Fibroblast of lung (primary cell): ENCODE results near the gene DENND11.

Experiments
- CTCF ChIP-seq, 2 donors: IDR thresholded peaks in 1 of 2; conservative IDR thresholded peaks in 1 of 2; 1 replicate in 1 of 2; 2 replicates in 1 of 2; pipeline ENCODE4 v1.5.1; 2011 to 2012; ENCODE audit warnings: low read length in 2 of 2, control low read depth in 1 of 2, inconsistent platforms in 1 of 2, low read depth in 1 of 2, mild to moderate bottlenecking in 1 of 2
- EZH2 ChIP-seq: IDR thresholded peaks from 2 replicates; pipeline ENCODE4 v1.5.1; 2012; ENCODE audit warnings: low read length, control low read depth, mild to moderate bottlenecking; ENCODE audit errors: missing control alignments

- no peak for TF ChIP-seq CTCF (conservative IDR thresholded peaks at IDR 0.05 in 1 of 2, IDR thresholded peaks at IDR 0.05 in 1 of 2; ENCODE audit: low read depth in 1 of 2, low read length in 2 of 2)
- no peak for TF ChIP-seq EZH2
These were observed 1.1 kb downstream of the DENND11 start for GRCh38 chr7:141700848-141701371.
